Measurements from ENCODE around the gene FREY1. TPM values are rescaled to one million over a fixed set of nuclear protein-coding genes. Genes with fewer than 3 reads are reported as not detected.

The FREY1 gene
- total and polyA plus RNA-seq, 2 donors (not counting 1 experiment from before 2014, with no cell fraction given) = 0.82 to 6.6 TPM

- H3K4me3 ChIP-seq (ENCODE audit: control extremely low read depth in 1 of 5, extremely low read depth in 1 of 5, insufficient read depth in 1 of 5, low read depth in 2 of 5, low read length in 4 of 5) = no peak overlapping the region
- CTCF ChIA-PET = interaction anchor here (0.6 to 1.2 kb wide), 2 partner anchors 9 to 84 kb away, joined by 3 read pairs; no protein-coding TSS in a partner anchor
- intact Hi-C loops (cut with micrococcal nuclease) = no loop called here
- H3K4me2 ChIP-seq (replicated peaks; ENCODE audit: low read depth, low read length, poor library complexity, severe bottlenecking) = no peak overlapping the region
- H3K9ac ChIP-seq (ENCODE audit: low read length) = no peak overlapping the region
- ATAC-seq (ENCODE audit: low read depth) = no peak
- peaks cover 15% of the 10 kb centered on the region for H4K20me1 ChIP-seq (ENCODE audit: control insufficient read depth, insufficient read depth, low read length, poor library complexity, severe bottlenecking)
- no peaks in the 10 kb centered on the region for H3K79me2 ChIP-seq (ENCODE audit: control insufficient read depth, insufficient read depth, low read length)
- H3K36me3 ChIP-seq (replicated peaks in 1 of 2; ENCODE audit: control extremely low read depth in 1 of 2, control insufficient read depth in 1 of 2, extremely low read depth in 1 of 2, insufficient read depth in 2 of 2, low read length in 1 of 2) = peaks cover 0 to 44% of the 10 kb centered on the region in 2 experiments
- 97% methylated on average over 15 of the region's 15 CpGs for WGBS (ENCODE audit: insufficient coverage)
- Mint-ChIP-seq H3K4me3 (no peak overlapping the region), H3K4me1 (peaks cover 11% of the 10 kb centered on the region), H3K27me3 (no peaks in the 10 kb centered on the region), H3K27ac (no peak overlapping the region), H3K9me3 (ENCODE audit: insufficient read depth) (no peaks in the 10 kb centered on the region)
- POLR2A ChIA-PET = no interaction called here
- H3K4me1 ChIP-seq (ENCODE audit: control insufficient read depth in 2 of 2, insufficient read depth in 2 of 2, low read length in 2 of 2) = peaks cover 8 to 11% of the 10 kb centered on the region in 2 donors
- no peak overlapping the region for H2AFZ ChIP-seq (ENCODE audit: insufficient read depth, low read depth, low read length, poor library complexity, severe bottlenecking)
- H3K9me3 ChIP-seq (ENCODE audit: control extremely low read depth in 1 of 3, control insufficient read depth in 2 of 3, insufficient read depth in 1 of 3, low read length in 2 of 3) = no peaks in the 10 kb centered on the region
- peaks cover 0 to 7% (median 0%) of the 10 kb centered on the region in 4 experiments for H3K27me3 ChIP-seq (replicated peaks in 1 of 4; ENCODE audit: control extremely low read depth in 1 of 4, control insufficient read depth in 3 of 4, insufficient read depth in 4 of 4, low read length in 3 of 4)
- TF ChIP-seq CTCF (IDR thresholded peaks at IDR 0.05) = no peak
- TF ChIP-seq EZH2 (IDR thresholded peaks at IDR 0.05; ENCODE audit: borderline replicate concordance, insufficient read depth, low read depth, low read length, poor library complexity, severe bottlenecking) = no peak
- H3K27ac ChIP-seq (ENCODE audit: low read length in 2 of 2) = no peak overlapping the region
- no peak for DNase-seq
These were observed 26.1 kb downstream of the FREY1 start for GRCh38 chr11:45880772-45881570.

Measured in B cell (primary cell).